GM19455 (cell line): ENCODE measurements around the gene TRIM63.

Experiments
- ATAC-seq: cut with Tn5 transposase; IDR thresholded peaks from one replicate; pipeline ENCODE4 v1.9.1; 2021; ENCODE audit not compliant: unreplicated experiment

The TRIM63 gene

GRCh38 chr1:26089125-26089524, 21.7 kb upstream of the TRIM63 start:
- no peak for ATAC-seq

GRCh38 chr1:26084844-26085243, 17.4 kb upstream of the TRIM63 start:
- no peak for ATAC-seq

DNA sequence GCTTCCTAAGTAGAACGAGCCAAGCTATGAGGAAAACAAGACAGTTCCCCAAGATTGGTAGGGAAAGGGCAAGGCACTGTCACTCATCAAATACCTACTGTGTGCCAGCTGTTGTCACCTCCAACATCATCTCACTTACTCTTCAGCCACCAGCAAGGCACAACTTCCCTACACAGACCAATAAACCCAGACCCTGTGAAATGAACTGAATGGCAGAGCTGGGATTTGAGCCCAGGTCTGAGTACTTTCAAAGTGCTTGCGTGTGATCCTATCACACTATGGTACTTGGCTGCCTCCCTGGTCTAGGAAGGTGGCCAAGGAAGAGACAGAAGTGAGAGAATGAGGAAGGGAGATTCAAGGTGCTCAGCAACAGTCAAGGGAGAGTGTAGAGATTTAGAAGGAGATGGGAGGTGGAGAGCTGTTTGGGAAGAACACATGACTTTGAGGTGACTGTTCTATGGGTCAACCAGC, 16.7 kb upstream of the TRIM63 start:
- no peak for ATAC-seq

- no peak for ATAC-seq
Measured at GRCh38 chr1:26083208-26083607, 15.8 kb upstream of the TRIM63 start.

DNA sequence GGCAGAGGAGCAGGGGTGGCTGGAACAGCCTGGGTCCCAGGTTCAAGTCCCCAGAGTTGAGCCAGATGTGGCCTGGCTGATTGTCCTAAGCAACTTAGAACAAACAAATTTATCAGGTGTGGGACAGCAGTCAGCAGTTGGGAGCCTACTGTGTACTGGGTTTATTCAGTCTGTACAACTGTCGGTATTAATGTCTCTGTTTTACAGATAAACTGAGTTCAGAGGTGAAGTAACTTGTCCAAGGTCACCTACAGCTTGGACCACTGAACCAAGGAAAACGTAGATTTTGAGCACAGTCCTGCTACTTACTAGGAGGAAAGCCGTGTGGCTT, 14.6 kb upstream of the TRIM63 start:
- no peak for ATAC-seq

GRCh38 chr1:26081267-26082019, 14.0 kb upstream of the TRIM63 start:
- no peak for ATAC-seq

GRCh38 chr1:26079960-26080814, 12.8 kb upstream of the TRIM63 start:
- no peak for ATAC-seq

GRCh38 chr1:26079178-26079563, 11.7 kb upstream of the TRIM63 start:
- no peak for ATAC-seq

GRCh38 chr1:26078286-26079177, 11.1 kb upstream of the TRIM63 start:
- ATAC-seq = no peak

- ATAC-seq = no peak
Measured at GRCh38 chr1:26077524-26077923, 10.1 kb upstream of the TRIM63 start.

GRCh38 chr1:26075421-26076144, 8.2 kb upstream of the TRIM63 start:
- no peak for ATAC-seq

GRCh38 chr1:26072305-26072704, 4.9 kb upstream of the TRIM63 start:
- ATAC-seq = no peak

GRCh38 chr1:26070963-26071342, 3.5 kb upstream of the TRIM63 start:
- no peak for ATAC-seq

- no peak for ATAC-seq
Measured at GRCh38 chr1:26070296-26070962, 3.0 kb upstream of the TRIM63 start.

DNA sequence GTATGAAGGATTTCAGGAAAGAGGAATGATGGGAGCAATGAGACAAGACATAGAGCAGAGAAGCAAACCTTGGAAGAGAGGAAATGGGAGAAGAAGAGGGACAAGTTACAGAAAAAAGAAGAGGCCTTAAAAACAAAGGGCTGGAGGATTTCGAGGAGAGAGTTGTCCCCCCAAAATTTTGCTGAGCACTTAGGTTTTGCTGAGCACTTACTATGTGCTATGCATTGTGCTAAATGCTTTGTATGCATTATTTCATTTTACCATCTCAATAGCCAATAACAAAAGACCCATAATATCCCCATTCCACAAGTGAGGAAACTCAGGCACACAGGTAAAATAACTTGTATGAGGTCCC, 2.5 kb upstream of the TRIM63 start:
- no peak for ATAC-seq

- ATAC-seq = no peak
Measured at GRCh38 chr1:26066857-26067256, 573 bp downstream of the TRIM63 start.

- no peak for ATAC-seq
Measured at GRCh38 chr1:26066160-26066559, 1.3 kb downstream of the TRIM63 start.

DNA sequence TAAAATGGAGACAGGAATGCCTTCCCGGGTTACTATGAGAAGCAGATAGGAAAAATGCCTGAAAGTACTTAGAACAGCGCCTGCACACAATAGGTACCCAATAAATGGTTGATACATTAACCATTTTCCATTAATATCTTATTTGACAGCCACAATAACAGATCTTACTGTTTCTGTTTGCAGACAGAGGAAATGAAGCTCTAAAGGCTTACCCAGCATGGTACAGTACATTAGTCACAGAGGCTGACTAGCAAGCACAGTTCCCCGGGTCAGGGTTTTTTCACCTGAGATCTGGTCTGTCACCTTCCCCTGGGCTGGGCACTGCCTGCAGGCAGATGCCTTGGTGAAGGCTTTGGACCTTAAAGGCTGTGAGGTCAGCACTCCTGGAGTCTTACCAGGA, 2.9 kb downstream of the TRIM63 start:
- ATAC-seq = no peak

DNA sequence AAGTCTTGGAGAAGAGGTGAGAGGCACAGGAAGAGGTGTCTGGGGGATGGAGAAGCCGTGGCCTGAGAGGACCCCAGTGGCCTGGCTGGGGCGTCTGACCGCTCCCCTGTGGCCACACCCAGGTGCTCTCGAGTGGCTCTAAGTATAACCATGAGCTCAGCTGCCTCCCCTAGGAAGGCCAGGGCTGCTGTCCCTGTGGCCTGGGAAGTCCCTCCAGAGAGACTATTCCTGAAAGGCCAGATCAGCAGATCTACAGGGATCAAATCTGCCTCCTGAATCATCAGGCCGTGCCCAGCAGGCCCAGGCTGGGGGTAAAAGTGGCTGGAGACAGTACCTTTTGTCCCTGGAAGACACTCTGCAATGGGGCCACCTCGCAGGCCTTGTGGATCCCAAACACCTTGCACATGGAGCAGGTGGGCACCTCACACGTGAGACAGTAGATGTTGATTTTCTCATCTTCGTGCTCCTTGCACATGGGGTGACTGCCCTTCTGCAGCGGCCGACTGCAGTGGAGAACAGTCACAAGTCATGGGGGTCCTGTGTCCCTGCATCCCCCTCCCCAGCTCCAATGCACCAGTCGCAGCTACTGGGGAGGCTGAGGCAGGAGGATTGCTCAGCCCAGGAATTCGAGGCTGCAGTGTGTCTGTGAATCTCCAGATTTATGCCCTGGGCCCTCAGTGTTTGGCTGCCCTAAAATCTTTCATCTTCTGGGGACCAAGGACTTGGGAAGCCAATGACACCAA, 6.4 kb downstream of the TRIM63 start:
- ATAC-seq = no peak

GRCh38 chr1:26059906-26060305, 7.5 kb downstream of the TRIM63 start:
- ATAC-seq = no peak
